NK-92 (cell line): ENCODE data around the gene KIAA1671.
"Not testable (repeated sequence)": the region's sequence is repeated elsewhere in the genome, so short reads cannot be mapped to it uniquely, and the experiment has no call there.

Source experiments
- DNase-seq: peaks from one replicate; lab custom pipeline; 2025; ENCODE audit not compliant: unreplicated experiment; lab: John Stamatoyannopoulos, UW

The KIAA1671 gene

DNA sequence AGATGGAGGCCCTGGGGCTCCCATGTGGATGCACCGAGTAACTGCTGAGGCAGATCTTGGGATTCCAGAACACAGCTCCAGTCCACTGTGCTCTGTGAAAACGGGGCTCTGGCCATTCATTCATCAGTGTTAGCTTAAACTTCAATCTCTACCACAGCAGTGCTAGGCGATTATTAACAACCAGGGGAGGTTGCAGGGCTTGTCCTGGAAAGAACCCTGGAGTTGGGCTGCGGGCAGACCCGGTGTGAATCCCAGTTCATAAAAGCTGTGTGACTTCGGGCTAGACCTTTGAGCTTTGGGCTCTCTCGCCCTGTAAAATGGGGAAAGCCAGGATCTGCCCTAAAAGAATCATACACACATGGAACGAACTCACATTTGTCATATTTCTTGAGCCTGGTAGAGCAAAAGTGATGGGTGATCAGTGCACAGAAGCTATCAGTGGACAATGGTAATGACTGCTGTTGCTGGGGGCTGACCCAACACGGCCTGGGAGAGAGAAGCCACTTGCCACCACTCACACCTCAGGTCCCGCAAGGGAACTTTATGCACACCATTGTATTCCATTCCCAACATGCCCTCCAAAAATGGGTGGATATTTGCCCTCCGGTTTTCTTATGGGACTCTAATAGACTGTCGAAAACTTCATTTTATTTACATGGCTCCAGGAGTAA lies 231.6 kb downstream of the KIAA1671 start:
- DNase-seq: no peak

DNA sequence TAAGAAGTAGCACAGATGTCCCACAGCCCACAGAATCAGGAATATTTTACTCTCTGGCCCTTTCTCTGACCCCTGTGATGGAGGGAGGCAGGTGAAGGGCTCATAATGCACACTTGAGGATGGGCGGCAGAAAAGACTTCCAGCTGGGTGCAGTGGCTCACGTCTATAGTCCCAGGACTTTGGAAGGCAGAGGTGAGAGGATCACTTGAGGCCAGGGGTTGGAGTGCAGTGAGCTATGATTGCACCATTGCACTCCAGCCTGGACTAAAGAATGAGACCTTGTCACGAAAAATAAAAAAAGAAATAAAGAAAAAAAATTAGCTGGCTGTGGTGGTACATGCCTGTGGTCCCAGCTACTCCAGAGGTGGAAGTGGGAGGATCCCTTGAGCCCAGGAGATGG lies 233.6 kb downstream of the KIAA1671 start:
- no peak for DNase-seq

DNA sequence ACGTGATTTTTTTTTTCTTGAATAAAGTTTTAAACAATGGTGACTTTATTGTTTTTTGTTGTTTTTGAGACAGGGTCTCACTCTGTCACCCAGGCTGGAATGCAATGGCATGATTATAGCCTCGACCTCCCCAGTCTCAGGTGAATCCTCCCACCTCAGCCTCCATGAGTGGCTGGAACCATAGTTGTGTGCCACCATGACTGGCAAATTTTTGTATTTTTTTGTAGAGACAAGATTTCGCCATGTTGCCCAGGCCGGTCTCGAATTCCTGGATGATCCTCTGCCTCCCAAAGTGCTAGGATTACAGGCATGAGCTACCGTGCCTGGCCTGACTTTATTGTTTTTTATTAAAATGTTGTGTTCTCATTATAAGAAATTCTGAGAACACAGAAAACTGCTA lies 235.0 kb downstream of the KIAA1671 start:
- DNase-seq: no peak

DNA sequence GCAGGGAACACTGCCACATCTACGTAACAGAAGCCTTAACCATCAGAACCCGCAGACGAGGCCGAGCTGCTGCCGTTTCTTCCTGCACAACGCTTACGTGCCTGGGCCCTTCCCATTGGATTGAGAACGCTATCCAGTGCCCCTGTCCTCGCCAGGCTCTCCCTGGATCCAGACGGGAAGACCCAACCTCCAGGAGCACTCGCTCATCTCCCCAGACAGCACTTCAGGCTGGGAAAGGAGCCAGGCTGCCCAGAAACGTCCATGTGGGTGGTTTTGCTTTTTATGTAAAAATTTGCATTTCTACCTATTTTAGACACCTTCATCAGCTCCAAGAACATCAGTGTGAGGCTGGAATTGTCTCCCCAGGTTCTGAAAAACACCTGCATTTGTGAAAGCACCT lies 239.9 kb downstream of the KIAA1671 start:
- DNase-seq: no peak

DNA sequence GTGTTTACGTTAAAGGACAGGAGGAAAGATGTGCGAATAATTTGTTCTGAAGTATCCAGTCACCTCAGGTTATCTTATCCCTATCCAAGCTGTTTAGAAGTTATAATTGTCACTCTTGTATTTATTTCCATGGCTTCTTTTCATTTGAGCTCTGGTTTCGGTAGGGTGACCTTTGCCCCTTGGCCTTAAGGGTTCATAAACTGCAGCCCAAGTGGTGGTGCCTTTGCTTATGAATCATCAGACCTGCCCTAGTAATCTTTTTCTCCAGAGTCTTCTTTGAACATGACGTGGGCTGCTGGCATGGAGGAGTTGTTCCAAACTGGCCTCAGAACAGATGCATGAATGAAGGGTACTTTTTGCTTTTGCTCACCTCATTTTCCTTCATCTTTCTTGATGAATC lies 240.6 kb downstream of the KIAA1671 start:
- no peak for DNase-seq

DNA sequence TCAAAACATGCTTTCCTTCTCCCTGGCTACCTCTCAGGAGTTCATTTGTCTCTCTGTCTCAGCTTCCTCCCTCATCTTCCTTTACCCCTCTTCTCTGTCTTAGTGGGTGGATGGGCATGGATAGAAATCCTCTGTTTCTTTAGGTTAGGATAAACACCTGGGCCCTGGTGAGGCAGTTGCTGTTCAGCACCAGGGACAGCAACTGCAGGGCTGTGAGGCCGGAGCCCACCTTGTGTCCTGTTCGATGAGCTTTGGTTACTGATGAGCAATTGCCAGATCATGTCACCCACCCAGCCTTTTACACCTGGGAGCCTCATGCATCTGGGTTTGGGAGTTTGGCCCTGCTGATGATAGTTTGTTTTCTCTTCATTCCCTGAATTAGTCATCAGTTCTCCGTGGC lies 241.0 kb downstream of the KIAA1671 start:
- DNase-seq: no peak

DNA sequence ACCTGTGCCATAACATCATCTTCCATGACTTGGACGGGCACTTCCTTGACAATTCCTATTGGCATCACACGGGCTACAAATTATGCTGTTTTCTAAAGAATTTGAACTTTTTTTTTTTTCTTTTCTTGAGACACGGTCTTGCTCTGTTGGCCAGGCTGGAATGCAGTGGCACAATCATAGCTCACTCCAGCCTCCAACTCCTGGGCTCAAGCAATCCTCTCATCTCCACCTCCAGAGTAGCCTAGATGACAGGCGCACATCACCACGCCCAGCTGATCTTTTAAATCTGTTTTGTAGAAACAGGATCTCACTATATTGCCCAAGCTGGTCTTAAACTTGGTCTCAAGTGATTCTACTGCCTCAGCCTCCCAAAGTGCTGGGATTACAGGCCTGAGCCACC lies 243.8 kb downstream of the KIAA1671 start:
- DNase-seq: no peak

DNA sequence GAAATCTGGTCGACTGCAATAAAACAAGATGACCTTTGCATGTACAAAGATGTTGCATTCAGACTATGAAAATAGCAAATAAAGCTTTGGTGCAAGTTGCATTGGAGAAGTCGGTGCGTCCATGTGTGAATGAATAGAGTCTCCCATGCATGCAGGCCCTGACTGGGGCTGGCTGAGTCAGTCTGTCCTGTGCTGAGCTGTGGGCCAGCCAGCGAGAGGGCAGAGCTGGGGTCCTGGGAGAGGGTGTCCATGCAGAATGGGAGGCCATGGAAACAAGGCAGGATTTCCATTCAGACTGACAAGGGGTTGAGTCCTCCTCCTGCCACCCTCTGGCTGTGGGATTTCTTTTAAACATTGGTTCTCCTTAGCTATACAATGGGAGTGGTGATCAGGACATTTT lies 244.8 kb downstream of the KIAA1671 start:
- DNase-seq: no peak

DNA sequence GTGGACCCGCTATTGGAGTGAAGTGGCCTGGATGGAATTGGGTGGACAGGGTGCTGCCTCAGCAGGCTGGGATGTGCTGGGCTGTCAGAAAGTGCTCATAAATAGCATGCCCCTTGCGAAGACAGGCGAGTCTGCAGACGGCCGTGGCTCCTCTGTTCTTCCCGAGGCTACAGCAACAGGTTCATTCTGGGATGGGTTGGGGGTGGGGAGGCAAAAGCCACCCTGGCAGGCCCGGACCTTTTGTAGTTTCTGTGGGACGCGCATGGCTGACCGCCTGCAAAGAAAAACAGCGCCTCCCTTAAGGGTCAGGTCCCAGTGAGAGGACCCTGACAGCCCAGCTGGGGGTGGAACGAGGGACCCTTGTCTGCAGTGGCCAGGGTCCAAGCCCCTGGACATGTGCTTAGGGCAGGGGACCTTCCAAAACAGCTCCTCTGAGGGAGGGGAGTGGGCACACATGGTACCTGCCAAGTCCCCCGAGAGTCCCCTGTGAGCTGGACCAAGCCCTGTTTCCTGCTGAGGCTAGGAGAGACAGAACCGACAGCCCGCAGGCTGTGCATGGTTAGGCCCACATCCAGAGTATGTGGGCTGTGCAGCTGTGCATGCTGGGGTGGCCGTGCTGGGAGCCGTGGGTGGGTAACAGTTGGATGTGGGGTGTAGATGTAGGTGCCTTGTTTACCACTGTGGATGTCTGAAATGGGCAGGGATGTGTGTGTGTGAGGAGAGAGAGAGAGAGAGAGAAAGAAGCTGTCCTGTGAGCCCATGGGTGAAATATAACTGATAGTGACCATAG lies 247.4 kb downstream of the KIAA1671 start, which contains the start of gene CRYBB3:
TSS of gene CRYBB3 (plus strand) at position 128 of the 790 bp plus-strand sequence. CDS start 1,539 bp downstream, outside the sequence.
- DNase-seq: no peak

DNA sequence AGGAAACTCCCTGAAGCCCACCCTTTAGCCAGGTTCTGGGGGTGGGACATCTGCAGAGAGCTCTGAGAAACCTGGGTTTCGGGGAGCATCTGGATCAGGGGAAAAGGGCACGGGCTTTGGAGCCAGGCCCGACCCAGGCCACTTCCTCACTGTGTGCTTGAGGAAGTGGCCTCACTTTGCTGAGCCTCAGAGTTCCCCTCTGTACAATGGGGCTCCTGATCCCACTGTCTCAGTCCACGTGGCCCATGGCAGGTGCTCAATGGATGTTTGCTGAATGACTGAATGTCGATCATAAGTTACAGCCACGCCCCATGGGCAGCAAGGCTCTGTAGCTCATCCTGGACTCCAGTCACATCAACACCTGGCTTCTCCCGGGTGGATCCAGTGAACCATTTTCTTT lies 248.5 kb downstream of the KIAA1671 start:
- DNase-seq: no peak

DNA sequence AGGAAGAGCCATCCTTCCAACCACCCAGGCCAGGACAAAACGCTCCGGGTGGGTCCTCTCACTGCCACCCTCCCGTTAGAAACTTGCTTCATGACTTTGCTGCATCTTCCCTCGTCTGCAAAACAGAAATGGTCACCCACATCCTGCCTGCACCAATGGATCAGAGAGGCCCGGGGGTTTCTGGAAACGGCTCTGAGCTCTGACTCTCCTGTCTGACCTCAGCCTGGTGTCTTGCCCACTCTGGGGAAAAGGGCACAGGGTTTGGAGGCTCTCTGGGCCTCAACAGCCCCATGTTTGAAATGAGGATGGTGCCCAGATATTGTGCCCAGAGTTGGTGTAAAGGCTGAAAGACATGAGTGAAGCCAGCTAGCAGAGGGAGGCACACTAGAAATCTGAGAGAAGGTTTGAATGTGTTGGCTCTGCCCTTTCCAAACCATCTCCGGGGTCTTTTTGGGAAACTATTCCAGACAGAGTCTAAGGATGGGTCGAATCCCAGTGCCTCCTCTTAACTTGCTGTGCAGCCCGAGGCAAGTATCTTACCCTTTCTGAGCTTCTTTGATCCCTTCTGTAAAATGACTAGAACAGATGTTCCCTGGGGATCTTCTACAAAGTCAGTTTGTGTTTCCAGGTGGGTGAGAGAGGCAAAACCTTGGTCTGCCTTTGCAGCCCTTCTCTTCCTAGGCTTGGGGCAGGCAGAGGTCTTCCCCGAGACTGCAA lies 249.2 kb downstream of the KIAA1671 start:
- no peak for DNase-seq

DNA sequence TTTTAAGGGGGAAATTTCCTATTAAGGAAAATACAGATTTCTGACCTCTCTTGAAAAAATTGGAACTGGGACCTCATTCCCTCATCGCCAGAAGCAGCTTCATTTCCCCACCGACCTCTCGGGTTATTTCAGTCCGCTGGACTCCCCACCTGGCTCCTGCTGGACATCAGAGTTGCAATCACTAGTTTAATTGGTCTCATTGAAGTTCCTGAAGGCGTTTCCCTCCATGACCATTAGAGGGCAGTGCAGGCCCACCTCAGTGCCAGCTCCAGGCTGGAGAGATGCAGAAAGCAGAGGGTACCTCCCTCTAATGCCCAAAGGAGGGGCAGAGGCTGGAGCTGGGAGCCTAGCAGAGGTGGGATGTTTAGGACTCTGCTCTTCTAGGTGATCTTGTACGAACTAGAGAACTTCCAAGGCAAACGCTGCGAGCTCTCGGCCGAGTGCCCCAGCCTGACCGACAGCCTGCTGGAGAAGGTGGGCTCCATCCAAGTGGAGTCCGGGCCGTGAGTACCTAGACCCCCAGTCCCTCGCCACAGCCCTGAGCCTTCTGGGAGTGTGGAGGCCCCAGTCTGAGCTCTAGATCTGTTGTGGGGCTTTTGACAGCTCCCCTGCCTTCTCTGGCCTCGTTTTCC lies 249.9 kb downstream of the KIAA1671 start:
- DNase-seq: no peak

DNA sequence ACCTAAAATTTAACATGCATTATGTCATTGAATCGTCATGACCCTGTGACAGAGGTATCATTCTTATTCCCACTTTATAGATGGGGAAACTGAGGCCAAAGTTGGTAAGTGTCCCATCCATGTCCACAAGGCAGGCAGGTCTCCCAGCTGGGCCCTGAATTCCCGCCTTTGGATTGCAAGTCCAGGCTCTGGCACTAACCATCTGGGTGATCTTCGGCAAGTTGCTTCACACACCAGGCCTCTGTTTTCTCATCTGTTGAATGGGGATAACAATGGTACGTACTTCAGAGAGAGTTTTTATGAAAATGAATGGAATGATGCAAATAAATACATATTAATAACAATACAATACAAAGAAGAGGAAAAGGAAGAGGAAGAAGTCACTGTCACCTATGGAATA lies 250.6 kb downstream of the KIAA1671 start:
- no peak for DNase-seq

DNA sequence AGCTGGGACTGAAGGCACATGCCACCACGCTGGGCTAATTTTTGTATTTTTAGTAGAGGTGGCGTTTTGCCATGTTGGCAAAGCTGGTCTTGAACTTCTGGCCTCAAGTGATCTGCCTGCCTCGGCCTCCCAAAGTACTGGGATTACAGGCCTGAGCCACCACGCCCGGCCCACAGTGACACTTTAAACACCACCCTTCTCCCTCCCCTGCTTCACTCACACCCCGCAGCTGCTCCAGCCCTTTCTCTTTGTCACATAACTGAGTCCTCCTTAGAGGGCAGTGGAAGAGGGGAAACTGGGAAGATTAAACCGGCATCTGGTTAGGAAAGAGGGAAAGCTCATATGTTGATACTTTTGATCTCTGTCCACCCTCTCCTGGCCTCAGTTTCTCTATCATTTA lies 252.0 kb downstream of the KIAA1671 start:
- DNase-seq: not testable (repeated sequence)

DNA sequence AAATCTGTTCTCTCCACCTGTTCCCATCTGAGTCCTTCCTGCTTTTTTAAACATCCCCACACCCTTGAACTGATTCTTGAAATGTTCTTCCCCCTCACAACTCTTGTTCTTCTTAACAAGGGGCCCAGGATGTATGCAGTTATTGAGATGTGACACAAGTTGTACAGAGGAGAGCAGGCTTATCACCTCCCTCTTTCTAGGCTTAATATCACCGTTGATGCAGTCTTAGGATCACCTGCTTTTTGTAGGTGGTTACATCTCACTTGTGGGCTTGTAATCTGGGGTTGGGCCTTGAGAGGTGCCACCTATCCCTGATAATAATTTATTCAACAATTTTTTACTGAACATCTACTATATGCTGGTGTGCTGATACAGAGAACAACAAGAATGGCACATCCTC lies 253.3 kb downstream of the KIAA1671 start:
- no peak for DNase-seq

DNA sequence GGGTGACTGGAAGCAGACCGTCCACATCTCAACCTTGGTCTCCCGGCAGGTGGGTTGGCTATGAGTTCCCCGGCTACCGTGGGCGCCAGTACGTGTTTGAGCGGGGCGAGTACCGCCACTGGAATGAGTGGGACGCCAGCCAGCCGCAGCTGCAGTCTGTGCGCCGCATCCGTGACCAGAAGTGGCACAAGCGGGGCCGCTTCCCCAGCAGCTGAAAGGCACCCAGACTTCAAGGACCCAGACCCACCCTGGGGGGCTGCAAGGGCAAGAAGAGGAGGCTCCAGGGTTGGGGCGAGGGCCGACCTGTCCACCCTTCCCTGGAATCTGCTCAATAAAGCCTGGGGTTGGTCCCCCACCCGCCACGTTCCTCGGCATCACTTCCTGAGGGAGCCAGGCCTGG lies 254.5 kb downstream of the KIAA1671 start:
- DNase-seq: no peak

DNA sequence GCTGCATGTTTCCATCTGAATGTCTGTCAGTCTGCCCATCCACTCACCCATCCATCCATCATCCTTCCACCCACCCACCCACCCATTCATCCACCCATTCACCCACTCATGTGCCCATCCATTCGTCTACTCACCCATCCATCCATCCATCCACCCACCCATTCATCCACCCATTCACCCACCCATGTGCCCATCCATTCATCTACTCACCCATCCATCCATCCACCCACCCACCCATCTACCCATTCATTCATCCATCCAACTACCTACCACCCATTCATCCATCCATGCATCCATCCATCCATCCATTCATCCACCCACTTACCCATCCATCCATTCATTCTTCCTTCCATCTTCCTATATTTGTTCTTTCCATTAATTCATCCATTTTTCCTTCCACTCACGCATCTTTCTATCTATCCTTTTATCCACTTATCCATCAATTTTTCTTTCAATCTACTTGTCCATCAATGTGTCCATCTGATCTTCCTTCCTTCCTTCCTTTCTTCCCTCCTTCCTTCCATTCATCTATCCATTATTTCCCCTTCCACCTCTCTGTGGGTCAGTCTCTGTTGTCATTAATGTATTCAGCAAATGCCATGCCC lies 255.1 kb downstream of the KIAA1671 start:
- DNase-seq: no peak

DNA sequence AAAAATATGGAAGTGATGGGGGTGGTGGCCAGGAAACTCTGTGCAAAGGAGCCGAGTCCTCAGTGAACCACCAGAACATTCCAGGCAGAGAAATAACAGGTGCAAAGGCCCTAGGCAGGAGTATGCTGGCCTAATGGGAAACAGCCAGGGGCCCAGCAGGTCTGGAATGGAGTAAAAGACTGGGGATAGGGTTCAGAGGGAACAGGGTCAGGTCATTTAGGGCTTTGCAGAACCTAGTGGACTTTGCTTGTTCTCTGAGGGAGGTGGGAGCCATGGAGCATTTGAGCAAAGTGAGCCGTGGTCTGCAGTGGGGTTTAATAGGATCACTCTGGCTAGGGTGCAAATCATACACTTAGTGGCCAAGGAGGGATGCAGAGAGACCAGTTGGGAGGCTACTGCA lies 255.8 kb downstream of the KIAA1671 start:
- DNase-seq: no peak

DNA sequence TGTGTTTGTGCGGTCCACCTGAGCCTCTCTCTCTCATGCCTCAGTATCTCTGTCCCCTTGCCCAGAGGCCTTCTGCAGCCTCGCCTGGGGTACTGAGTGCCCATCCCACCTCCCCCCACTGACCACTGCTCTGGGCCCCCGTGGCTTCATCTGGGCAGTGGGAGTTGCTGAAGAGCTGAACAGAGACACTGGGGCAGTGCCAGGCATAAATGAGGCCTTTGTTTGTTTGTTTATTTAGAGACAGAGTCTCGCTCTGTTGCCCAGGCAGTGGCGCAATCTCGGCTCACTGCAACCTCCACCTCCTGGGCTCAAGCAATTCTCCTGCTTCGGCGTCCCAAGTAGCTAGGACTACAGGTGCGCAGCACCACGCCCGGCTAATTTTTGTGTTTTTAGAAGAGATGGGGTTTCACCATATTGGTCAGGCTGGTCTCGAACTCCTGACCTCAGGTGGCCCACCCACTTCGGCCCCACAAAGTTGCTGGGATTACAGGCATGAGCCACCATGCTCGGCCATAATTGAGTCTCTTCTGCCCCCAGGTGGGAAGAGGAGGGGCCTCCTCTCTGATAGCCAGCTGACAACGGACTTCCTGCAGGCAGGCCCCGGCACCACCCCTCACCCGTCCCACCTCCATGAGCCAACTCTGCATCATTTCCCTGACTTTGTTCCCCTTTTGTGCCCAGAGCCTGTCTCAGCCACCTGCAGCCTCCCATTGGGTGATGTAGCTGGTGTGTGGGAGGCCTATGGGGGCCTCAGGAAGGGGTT lies 256.4 kb downstream of the KIAA1671 start:
- DNase-seq: no peak

DNA sequence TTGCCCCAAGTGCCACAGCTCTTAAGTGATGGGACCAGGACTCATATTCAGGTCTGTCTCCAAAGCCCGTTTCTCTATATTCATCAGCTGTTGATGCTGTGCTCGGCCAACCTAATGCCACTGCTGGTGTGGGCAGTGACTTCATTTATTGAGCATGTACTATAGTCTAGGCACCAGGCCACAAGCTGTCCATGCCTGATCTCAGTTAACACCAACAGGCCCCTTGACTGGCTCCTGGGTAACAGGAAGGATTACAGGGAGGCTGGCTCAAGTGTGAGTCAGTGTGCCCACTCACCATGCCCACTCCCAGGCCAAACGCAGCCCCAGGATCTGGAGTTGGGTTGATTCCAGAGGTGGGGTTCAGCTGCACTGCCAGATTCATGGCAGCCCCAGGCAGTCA lies 258.3 kb downstream of the KIAA1671 start:
- DNase-seq: no peak
